Breast epithelium (tissue), 3 donors: ENCODE measurements around the gene DHCR24.

ENCODE experiments used
- CTCF ChIP-seq, 3 donors: fragments of 450-650 bp; IDR thresholded peaks; one replicate each; pipeline ENCODE4 v1.5.1; 2016 to 2017; ENCODE audit warnings: antibody characterized with exemption in 3 of 3, mild to moderate bottlenecking in 3 of 3, moderate library complexity in 3 of 3
- POLR2A ChIP-seq: fragments of 450-650 bp; IDR thresholded peaks from one replicate; pipeline ENCODE4 v1.6.1; 2016; ENCODE audit warnings: antibody characterized with exemption, mild to moderate bottlenecking, moderate library complexity
- POLR2AphosphoS5 ChIP-seq, 3 donors: sonication (generic); formaldehyde crosslinking; IDR thresholded peaks; one replicate each; pipeline ENCODE4 v1.6.1; 2017; ENCODE audit warnings: antibody characterized with exemption in 3 of 3

GRCh38 chr1:54853793-54854370 lies 33.1 kb downstream of the DHCR24 start:
- TF ChIP-seq CTCF (IDR thresholded peaks at IDR 0.05) (no peak), POLR2A (no peak), POLR2AphosphoS5 (IDR thresholded peaks at IDR 0.05) (no peak)
